Kidney (tissue), 14 donors: Measurements from ENCODE around the gene GSTT2. TPM values are rescaled to one million over a fixed set of nuclear protein-coding genes. Genes with fewer than 3 reads are reported as not detected.
"Not testable (repeated sequence)": the region's sequence is repeated elsewhere in the genome, so short reads cannot be mapped to it uniquely, and the experiment has no call there.

ENCODE experiments used
- DNase-seq, 5 donors: peaks; one replicate each; pipeline ENCODE4 v3.0.0-alpha.2; 2013 to 2020
- FAIRE-seq: peaks from 2 replicates; lab custom pipeline; 2012; peaks lifted over from hg19 to GRCh38; lab: Jason Lieb, UNC
- H3K27ac ChIP-seq, 2 donors: one replicate each; pipeline ENCODE4 v1.7.0; 2013; ENCODE audit warnings: low read depth in 2 of 2, low read length in 2 of 2, inconsistent platforms in 1 of 2
- H3K27me3 ChIP-seq: one replicate; pipeline ENCODE4 v1.7.1; 2013; ENCODE audit warnings: low read length, inconsistent platforms; ENCODE audit not compliant: control insufficient read depth, insufficient read depth
- H3K36me3 ChIP-seq, 3 donors: one replicate each; pipeline versions ENCODE4 v1.7.0 to v1.7.1; 2013; ENCODE audit warnings: low read length in 3 of 3, control low read depth in 1 of 3, inconsistent platforms in 1 of 3; ENCODE audit not compliant: insufficient read depth in 3 of 3, control insufficient read depth in 2 of 3
- H3K4me1 ChIP-seq, 3 donors: one replicate each; pipeline versions ENCODE4 v1.7.0 to v1.7.1; 2013; ENCODE audit warnings: low read length in 3 of 3, inconsistent platforms in 1 of 3, low read depth in 1 of 3; ENCODE audit not compliant: control insufficient read depth in 2 of 3, insufficient read depth in 2 of 3
- H3K4me3 ChIP-seq, 3 donors: one replicate each; pipeline versions ENCODE4 v1.7.0 to v1.8.1; 2013; ENCODE audit warnings: low read length in 3 of 3, control low read depth in 1 of 3, inconsistent platforms in 1 of 3
- H3K9ac ChIP-seq, 3 donors: one replicate each; pipeline versions ENCODE4 v1.7.0 to v1.7.1; 2013; ENCODE audit warnings: low read length in 3 of 3, control low read depth in 1 of 3, inconsistent platforms in 1 of 3
- H3K9me3 ChIP-seq, 3 donors: one replicate each; pipeline versions ENCODE4 v1.7.0 to v1.7.1; 2013; ENCODE audit warnings: low read length in 3 of 3, control low read depth in 1 of 3, inconsistent platforms in 1 of 3; ENCODE audit not compliant: control insufficient read depth in 2 of 3, insufficient read depth in 1 of 3
- CTCF ChIP-seq: IDR thresholded peaks from 3 replicates; pipeline ENCODE4 v1.5.1; 2012; ENCODE audit warnings: mild to moderate bottlenecking, moderate library complexity, borderline replicate concordance; ENCODE audit not compliant: insufficient read depth; ENCODE audit errors: extremely low read depth
- intact Hi-C: fragments of 100-400 bp; cut with DNase I; formaldehyde crosslinking; loops from one replicate; pipeline ENCODE4 v1.11.1; 2022
- polyA plus RNA-seq: library from polyadenylated mRNA; stranded (reverse); fragments of 350-450 nt; fragmentation: Illumina TruSeq; extraction: RNeasy Lipid Tissue Mini Kit (QIAGEN cat#74804); gene quantifications from one replicate; pipeline ENCODE4 v1.2.3, GENCODE V29; 2014; ENCODE audit warnings: low read depth, low replicate concordance; ENCODE audit not compliant: insufficient read depth
- total RNA-seq: library from RNA; stranded (reverse); fragmentation: NEBNext Ultra II Directional; extraction: Animal tissue kit (Norgen Biotek cat#: 25700); gene quantifications from one replicate; pipeline ENCODE4 v1.2.1, GENCODE V29; 2021
- donor health status: control.
- donor health status: control.
- donor health status: control.
- donor health status: control.
- donor health status: control.
- donor health status: DM: yes; HTN: yes; CAD: no.
- donor health status: Normal renal cell carcinoma (clear cell type).

GSTT2 gene
- total and polyA plus RNA-seq, 2 donors from 2014 or later: 1.3 to 2.4 TPM

DNA sequence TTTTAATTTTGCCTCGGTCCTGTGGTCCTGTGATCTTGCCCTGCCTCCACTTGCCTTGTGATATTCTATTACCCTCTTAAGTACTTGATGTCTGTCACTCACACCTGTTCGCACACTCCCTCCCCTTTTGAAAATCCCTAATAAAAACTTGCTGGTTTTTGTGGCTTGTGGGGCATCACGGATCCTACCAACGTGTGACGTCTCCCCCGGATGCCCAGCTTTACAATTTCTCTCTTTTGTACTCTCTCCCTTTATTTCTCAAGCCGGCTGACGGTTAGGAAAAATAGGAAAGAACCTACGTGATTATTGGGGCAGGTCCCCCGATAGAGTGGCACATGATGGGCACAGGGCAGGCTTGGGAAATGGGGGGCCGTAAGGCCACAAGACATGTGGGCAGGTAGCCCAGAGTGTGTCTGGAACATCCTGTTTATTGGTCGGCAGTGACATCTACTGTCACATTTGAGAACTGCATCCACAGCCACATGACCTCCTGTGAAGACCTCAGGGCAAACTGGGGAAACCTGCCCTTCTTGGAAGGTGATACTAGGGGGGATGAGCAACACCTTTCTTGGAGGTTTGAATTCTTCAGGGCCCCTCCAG, 23.5 kb upstream of the GSTT2 start:
- peak; percentile 96 for TF ChIP-seq CTCF
- H3K36me3 ChIP-seq, intact Hi-C loops, FAIRE-seq, H3K9ac ChIP-seq, H3K27me3 ChIP-seq, H3K27ac ChIP-seq, H3K4me3 ChIP-seq, H3K4me1 ChIP-seq, H3K9me3 ChIP-seq: not testable (repeated sequence)
- DNase-seq: peak in 4 of 5 donors; percentile 73 to 86 (median 80)

DNA sequence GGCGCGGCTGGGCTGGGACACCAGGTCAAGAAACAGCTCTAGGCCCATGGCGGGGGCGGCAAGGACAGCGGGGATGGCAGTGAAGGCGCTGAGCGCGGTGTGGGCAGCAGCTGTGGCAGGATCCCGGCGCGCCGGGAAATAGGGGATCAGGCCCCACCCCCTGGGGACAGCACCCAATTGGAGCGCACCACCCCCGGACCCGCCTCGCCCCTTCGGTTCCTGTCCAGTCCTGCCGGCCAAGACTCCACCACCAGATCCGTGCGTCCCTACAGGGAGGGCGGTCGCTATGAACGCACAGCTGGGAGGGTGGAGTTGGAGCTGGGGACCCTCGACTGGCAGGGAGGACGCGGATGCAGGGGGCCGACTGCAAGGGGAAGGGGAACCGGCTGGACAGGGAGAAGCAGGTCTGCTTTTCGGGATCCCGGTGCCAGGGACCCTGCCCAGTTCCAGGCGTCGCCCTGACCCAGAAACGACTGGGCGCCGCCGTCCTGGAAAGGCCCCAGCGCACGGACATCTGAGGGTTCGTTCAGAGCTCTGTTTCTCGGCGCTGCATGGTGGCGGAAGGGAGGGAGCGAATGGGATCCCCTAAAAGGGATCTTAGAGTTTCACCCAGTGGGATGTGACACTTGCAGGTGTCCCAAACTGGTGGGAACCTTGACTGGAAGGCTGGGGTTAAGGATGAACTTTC, 18.7 kb upstream of the GSTT2 start, which contains the start of gene GSTT2B:
GSTT2B (minus strand) TSS at position 112 of the 688 bp plus-strand sequence; CDS start at position 48, 64 bp downstream.
- peak; percentile 88 for FAIRE-seq
- H3K27me3 ChIP-seq, H3K9me3 ChIP-seq, H3K36me3 ChIP-seq, H3K4me3 ChIP-seq, H3K27ac ChIP-seq, H3K4me1 ChIP-seq, H3K9ac ChIP-seq, DNase-seq, intact Hi-C loops: not testable (repeated sequence)

- H3K9ac ChIP-seq, intact Hi-C loops, FAIRE-seq, H3K27me3 ChIP-seq, DNase-seq, H3K4me3 ChIP-seq, H3K9me3 ChIP-seq, H3K27ac ChIP-seq: not testable (repeated sequence)
- Histone ChIP-seq H3K36me3 (peaks cover 0 to 10% (median 7%) of the 10 kb centered on the region in 3 donors), H3K4me1 (peaks cover 0 to 12% (median 0%) of the 10 kb centered on the region in 3 donors)
Measured at GRCh38 chr22:23966094-23966493, 13.8 kb upstream of the GSTT2 start.

- H3K9ac ChIP-seq, H3K9me3 ChIP-seq, H3K27me3 ChIP-seq, DNase-seq, H3K4me3 ChIP-seq, H3K27ac ChIP-seq, intact Hi-C loops: not testable (repeated sequence)
- Histone ChIP-seq H3K4me1 (peaks cover 0 to 12% (median 0%) of the 10 kb centered on the region in 3 donors), H3K36me3 (peaks cover 0 to 12% (median 7%) of the 10 kb centered on the region in 3 donors)
- peak; percentile 99 for FAIRE-seq
Measured at GRCh38 chr22:23966568-23966967, 13.4 kb upstream of the GSTT2 start, which contains the start of gene DDTL. Gene DDTL (plus strand): TSS chr22:23966888. CDS start chr22:23966915, 27 bp downstream.

DNA sequence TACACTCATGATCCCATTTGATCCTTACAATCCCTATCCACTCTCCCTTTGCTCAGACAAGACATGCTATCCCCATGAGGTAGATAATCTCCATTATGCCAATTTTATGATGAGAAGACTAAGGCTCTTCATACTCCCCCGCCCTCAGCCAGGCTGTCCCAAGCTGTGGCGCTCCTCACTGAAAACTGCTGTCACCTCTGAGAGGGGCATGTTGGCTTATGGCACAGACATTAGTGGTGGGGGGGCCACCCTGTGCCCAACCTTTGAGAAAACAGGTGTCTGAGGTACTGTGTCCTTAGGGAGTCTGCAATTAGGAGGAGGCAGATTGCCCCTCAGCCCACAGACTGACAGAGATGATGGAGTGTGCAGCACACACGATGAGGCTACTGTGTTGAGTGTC, 10.9 kb upstream of the GSTT2 start:
- FAIRE-seq (no peak), DNase-seq (peak in 1 of 5 donors; percentile 29)
- H3K36me3 ChIP-seq: peaks cover 0 to 14% (median 7%) of the 10 kb centered on the region in 3 donors
- H3K4me3 ChIP-seq: no peak overlapping the region
- peaks cover 0 to 12% (median 0%) of the 10 kb centered on the region in 3 donors for H3K4me1 ChIP-seq
- no peak overlapping the region for H3K9ac ChIP-seq
- TF ChIP-seq CTCF: no peak
- intact Hi-C loops: no loop called here
- H3K9me3 ChIP-seq: no peaks in the 10 kb centered on the region
- no peak overlapping the region for H3K27ac ChIP-seq
- H3K27me3 ChIP-seq: no peaks in the 10 kb centered on the region
